Measurements from ENCODE around the gene GFOD1.

The GFOD1 gene

GRCh38 chr6:13308332-13308731, 179.1 kb downstream of the GFOD1 start:
- TF ChIP-seq CTCF (IDR thresholded peaks at IDR 0.05; ENCODE audit: extremely low read depth, insufficient read depth, missing control alignments): no peak

More at GRCh38 chr6:13308332-13308731, 179.1 kb downstream of the GFOD1 start:
- in situ Hi-C loops (cut with MboI; ENCODE audit: low pct_unique_long_range_greater_than_20kb, low sequenced_read_pairs, unreplicated experiment): no loop called here
- no peak for DNase-seq (ENCODE audit: low spot score)
